Measurements from ENCODE around the gene OBI1.

The OBI1 gene

GRCh38 chr13:78599645-78600279 is 59.2 kb downstream of the OBI1 start:
- Histone ChIP-seq H3K36me3 (replicated peaks; ENCODE audit: insufficient read depth, low read length) (no peaks in the 10 kb centered on the region), H3K9me3 (replicated peaks; ENCODE audit: insufficient read depth, low read length) (no peaks in the 10 kb centered on the region), H4K20me1 (ENCODE audit: insufficient read depth, low read length) (no peaks in the 10 kb centered on the region), H3F3A (ENCODE audit: insufficient read depth, low read length) (no peaks in the 10 kb centered on the region), H3K4me2 (ENCODE audit: low read depth, low read length) (no peak overlapping the region), H3K4me3 (ENCODE audit: low read length) (no peak overlapping the region), H3K27me3 (replicated peaks; ENCODE audit: insufficient read depth, low read length) (no peaks in the 10 kb centered on the region), H2AFZ (ENCODE audit: low read length) (no peak overlapping the region), H3K27ac (ENCODE audit: low read length) (no peak overlapping the region), H3K79me2 (ENCODE audit: low read length) (no peaks in the 10 kb centered on the region), H3K9me2 (replicated peaks; ENCODE audit: insufficient read depth, low read length) (no peaks in the 10 kb centered on the region), H3K4me1 (ENCODE audit: low read length) (0 out of 2 replicates have a peak, but pooled peaks cover 4% of the 10 kb centered on the region), H3K9ac (ENCODE audit: low read length) (no peak overlapping the region)
- no peak for TF ChIP-seq EZH2phosphoT487 (IDR thresholded peaks at IDR 0.05; ENCODE audit: low read length)
- TF ChIP-seq CTCF (IDR thresholded peaks at IDR 0.05; ENCODE audit: low read length), result no peak
- no peak for TF ChIP-seq EZH2 (optimal IDR thresholded peaks at IDR 0.05; ENCODE audit: low read depth, low read length)
- DNase-seq, result no peak

GRCh38 chr13:78598966-78599644 is 59.9 kb downstream of the OBI1 start:
- TF ChIP-seq EZH2 (optimal IDR thresholded peaks at IDR 0.05; ENCODE audit: low read depth, low read length) (no peak), CTCF (IDR thresholded peaks at IDR 0.05; ENCODE audit: low read length) (no peak), EZH2phosphoT487 (IDR thresholded peaks at IDR 0.05; ENCODE audit: low read length) (no peak)
- Histone ChIP-seq H3F3A (ENCODE audit: insufficient read depth, low read length) (no peaks in the 10 kb centered on the region), H3K27me3 (replicated peaks; ENCODE audit: insufficient read depth, low read length) (no peaks in the 10 kb centered on the region), H4K20me1 (ENCODE audit: insufficient read depth, low read length) (no peaks in the 10 kb centered on the region), H3K4me1 (ENCODE audit: low read length) (0 out of 2 replicates have a peak, but pooled peaks cover 2% of the 10 kb centered on the region), H3K9ac (ENCODE audit: low read length) (no peak overlapping the region), H3K36me3 (replicated peaks; ENCODE audit: insufficient read depth, low read length) (no peaks in the 10 kb centered on the region), H3K4me3 (ENCODE audit: low read length) (no peak overlapping the region), H3K9me2 (replicated peaks; ENCODE audit: insufficient read depth, low read length) (no peaks in the 10 kb centered on the region), H2AFZ (ENCODE audit: low read length) (no peak overlapping the region), H3K4me2 (ENCODE audit: low read depth, low read length) (no peak overlapping the region), H3K27ac (ENCODE audit: low read length) (no peak overlapping the region), H3K79me2 (ENCODE audit: low read length) (no peaks in the 10 kb centered on the region), H3K9me3 (replicated peaks; ENCODE audit: insufficient read depth, low read length) (no peaks in the 10 kb centered on the region)
- no peak for DNase-seq

DNA sequence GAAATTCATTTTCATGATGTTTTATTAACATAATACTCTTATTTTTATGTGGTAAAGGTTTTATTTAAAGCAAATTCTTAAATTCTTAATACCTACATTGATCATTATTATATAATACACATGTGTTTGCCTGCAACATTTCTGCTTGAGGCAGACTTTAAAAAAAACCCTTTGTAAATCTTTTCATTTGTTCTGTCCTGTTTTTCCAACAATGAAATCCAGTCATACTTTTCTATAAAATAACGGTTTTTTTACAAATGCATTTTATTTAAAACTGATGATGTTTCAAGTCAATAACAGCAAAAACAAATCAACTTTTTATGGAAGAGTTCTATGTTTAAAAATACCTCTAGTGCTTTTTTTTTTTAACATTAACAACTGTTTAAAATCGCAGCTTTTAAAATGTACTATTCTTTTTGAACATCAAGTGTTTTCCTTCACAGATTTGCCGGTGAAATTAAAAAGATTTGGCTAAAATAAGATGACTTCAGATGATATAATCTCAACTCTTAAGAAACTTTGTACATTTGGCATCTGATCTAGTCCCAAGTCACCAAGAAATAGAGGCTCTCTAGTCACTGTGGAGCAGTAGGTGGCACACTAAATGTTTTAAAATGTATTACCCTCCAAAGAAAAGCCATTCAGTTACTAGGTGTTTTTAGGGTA is 60.7 kb downstream of the OBI1 start:
- Histone ChIP-seq H3K4me3 (ENCODE audit: low read length) (no peak overlapping the region), H2AFZ (ENCODE audit: low read length) (no peak overlapping the region), H3K27ac (ENCODE audit: low read length) (no peak overlapping the region), H3K9ac (ENCODE audit: low read length) (no peak overlapping the region), H3K9me2 (replicated peaks; ENCODE audit: insufficient read depth, low read length) (no peaks in the 10 kb centered on the region), H3K79me2 (ENCODE audit: low read length) (no peaks in the 10 kb centered on the region), H3K9me3 (replicated peaks; ENCODE audit: insufficient read depth, low read length) (no peaks in the 10 kb centered on the region), H3K27me3 (replicated peaks; ENCODE audit: insufficient read depth, low read length) (no peaks in the 10 kb centered on the region), H4K20me1 (ENCODE audit: insufficient read depth, low read length) (no peaks in the 10 kb centered on the region), H3K36me3 (replicated peaks; ENCODE audit: insufficient read depth, low read length) (no peaks in the 10 kb centered on the region), H3K4me1 (ENCODE audit: low read length) (no peaks in the 10 kb centered on the region), H3F3A (ENCODE audit: insufficient read depth, low read length) (no peaks in the 10 kb centered on the region), H3K4me2 (ENCODE audit: low read depth, low read length) (no peak overlapping the region)
- DNase-seq, result no peak
- no peak for TF ChIP-seq EZH2phosphoT487 (IDR thresholded peaks at IDR 0.05; ENCODE audit: low read length)

All from MM.1S (cell line).